ENCODE measurements around the gene MAP2K1.

Gene MAP2K1

GRCh38 chr15:66524838-66525237, 138.1 kb downstream of the MAP2K1 start:
- no peak for DNase-seq
- in situ Hi-C loops (cut with HindIII; ENCODE audit: low pct_ligation_motif_present, low pct_unique_long_range_greater_than_20kb, low sequenced_read_pairs), result no loop called here

GRCh38 chr15:66535056-66535455, 148.3 kb downstream of the MAP2K1 start:
- in situ Hi-C loops (cut with HindIII; ENCODE audit: low pct_ligation_motif_present, low pct_unique_long_range_greater_than_20kb, low sequenced_read_pairs), result no loop called here
- DNase-seq, result no peak

Measured in ACHN (cell line).